ENCODE data around the gene FAM222B. TPM values are rescaled to one million over a fixed set of nuclear protein-coding genes. Genes with fewer than 3 reads are reported as not detected.
A peak's percentile ranks its signal among the peaks of the same experiment; 100 is the strongest.

The FAM222B gene
- total and polyA plus RNA-seq, 2 experiments from 2014 or later: 63.7 to 78.5 TPM

- no peak for TF ChIP-seq REST (IDR thresholded peaks at IDR 0.05; ENCODE audit: unreplicated experiment)
Measured at GRCh38 chr17:28843816-28844148, 1.2 kb upstream of the FAM222B start (continued).

- Histone ChIP-seq H3K36me3 (ENCODE audit: insufficient read depth) (no peaks in the 10 kb centered on the region), H3F3A (replicated peaks; ENCODE audit: low read depth) (0 out of 2 replicates have a peak, but pooled peaks cover 8% of the 10 kb centered on the region), H3K4me2 (peak overlapping the region; percentile 92), H3K4me3 (peak overlapping the region; percentile 97), H2AFZ (peak overlapping the region; percentile 72; the same call in 1 of the 2 replicates), H3K4me1 (ENCODE audit: insufficient read depth) (peaks cover 13% of the 10 kb centered on the region; the same call in 1 of the 2 replicates), H4K20me1 (replicated peaks; ENCODE audit: insufficient read depth) (peaks cover under 1% of the 10 kb centered on the region; the same call in 1 of the 2 replicates), H3K27ac (ENCODE audit: low read depth) (peak overlapping the region; percentile 91), H3K9me2 (ENCODE audit: insufficient read depth) (no peaks in the 10 kb centered on the region), H3K27me3 (ENCODE audit: insufficient read depth) (no peaks in the 10 kb centered on the region), H3K79me2 (replicated peaks; ENCODE audit: insufficient read depth) (peaks cover 56% of the 10 kb centered on the region)
- peaks cover 7% of the 10 kb centered on the region; the same call in 2 of the 3 replicates for H3K36me3 Mint-ChIP-seq (ENCODE audit: low read depth)
- no peak for DNase-seq (ENCODE audit: low spot score)
- no peaks in the 10 kb centered on the region; the same call in 2 of the 3 replicates for H3K9me3 Mint-ChIP-seq
- no peak for TF ChIP-seq ETS1 (IDR thresholded peaks at IDR 0.05)
- no peak for TF ChIP-seq CREB1 (CRISPR knock-in tag; IDR thresholded peaks at IDR 0.05; ENCODE audit: low read depth)
- TF ChIP-seq JUNB (IDR thresholded peaks at IDR 0.05; ENCODE audit: unreplicated experiment): no peak
- TF ChIP-seq POLR2AphosphoS5 (IDR thresholded peaks at IDR 0.05; ENCODE audit: low read depth): no peak
- no peak for TF ChIP-seq CTCF (conservative IDR thresholded peaks at IDR 0.05; ENCODE audit: low read depth in 2 of 2)
- TF ChIP-seq EZH2 (IDR thresholded peaks at IDR 0.05; ENCODE audit: low read depth, unreplicated experiment): no peak
- no peak for TF ChIP-seq EZH2phosphoT487 (IDR thresholded peaks at IDR 0.05; ENCODE audit: unreplicated experiment)
- TF ChIP-seq REST (IDR thresholded peaks at IDR 0.05; ENCODE audit: unreplicated experiment): no peak
- H3K27ac Mint-ChIP-seq: peak overlapping the region; percentile 94
- H3K27me3 Mint-ChIP-seq (ENCODE audit: insufficient read depth, low read depth, poor library complexity): peaks cover 6% of the 10 kb centered on the region
- H3K4me3 Mint-ChIP-seq: peak overlapping the region; percentile 95
- peaks cover 14% of the 10 kb centered on the region for H3K4me1 Mint-ChIP-seq
- ATAC-seq: no peak
Measured at GRCh38 chr17:28841901-28842281, 699 bp downstream of the FAM222B start.
